Smooth muscle cell of the coronary artery (primary cell): ENCODE data around the gene LILRB2. TPM values are rescaled to one million over a fixed set of nuclear protein-coding genes. Genes with fewer than 3 reads are reported as not detected.

Source experiments
- total RNA-seq: library from RNA; depleted of rRNA; stranded (reverse); fragments of >200 nt; gene quantifications from 2 replicates; pipeline ENCODE4 v1.2.3, GENCODE V29; 2014; ENCODE audit warnings: low replicate concordance

LILRB2 gene
- not detected in 2 replicates for total RNA-seq

DNA sequence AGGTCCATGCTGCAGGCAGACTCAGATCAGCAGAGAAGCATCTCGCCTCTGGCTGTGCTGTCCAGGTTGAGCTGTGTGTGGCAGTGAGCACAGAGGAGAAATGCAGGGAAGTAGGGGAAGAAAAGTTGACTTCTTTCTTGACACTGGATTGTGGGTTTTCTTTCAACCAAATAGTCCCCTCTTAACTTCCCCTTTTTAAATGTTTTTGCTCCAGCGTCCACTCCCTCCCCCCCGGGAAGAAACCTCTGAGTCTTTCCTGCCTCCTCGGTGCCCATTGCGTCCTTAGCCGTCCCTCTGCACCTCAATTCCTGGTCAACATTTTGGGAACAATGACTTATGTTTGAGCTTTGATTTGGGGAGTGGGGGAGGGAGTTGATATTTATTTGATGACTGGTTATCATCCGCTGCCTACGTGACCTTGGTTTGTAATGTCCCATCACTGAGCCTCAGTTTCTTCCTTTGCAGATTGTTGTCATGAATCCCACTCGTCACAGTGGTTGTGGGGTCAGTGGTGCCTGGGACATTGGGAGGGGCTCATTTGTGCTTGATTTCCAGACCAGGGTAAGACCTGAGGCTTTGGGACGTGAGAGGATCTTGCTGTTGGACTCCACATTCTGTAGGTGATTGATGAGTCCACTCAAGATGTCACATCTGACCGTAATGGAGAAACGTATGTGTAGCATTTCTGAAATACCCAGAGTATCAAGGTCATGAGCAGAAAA, at the start of gene LILRB2:
Gene LILRB2, minus strand, starts transcription at position 104 of the 722 bp plus-strand sequence. CDS start 614 bp downstream, outside the sequence.

DNA sequence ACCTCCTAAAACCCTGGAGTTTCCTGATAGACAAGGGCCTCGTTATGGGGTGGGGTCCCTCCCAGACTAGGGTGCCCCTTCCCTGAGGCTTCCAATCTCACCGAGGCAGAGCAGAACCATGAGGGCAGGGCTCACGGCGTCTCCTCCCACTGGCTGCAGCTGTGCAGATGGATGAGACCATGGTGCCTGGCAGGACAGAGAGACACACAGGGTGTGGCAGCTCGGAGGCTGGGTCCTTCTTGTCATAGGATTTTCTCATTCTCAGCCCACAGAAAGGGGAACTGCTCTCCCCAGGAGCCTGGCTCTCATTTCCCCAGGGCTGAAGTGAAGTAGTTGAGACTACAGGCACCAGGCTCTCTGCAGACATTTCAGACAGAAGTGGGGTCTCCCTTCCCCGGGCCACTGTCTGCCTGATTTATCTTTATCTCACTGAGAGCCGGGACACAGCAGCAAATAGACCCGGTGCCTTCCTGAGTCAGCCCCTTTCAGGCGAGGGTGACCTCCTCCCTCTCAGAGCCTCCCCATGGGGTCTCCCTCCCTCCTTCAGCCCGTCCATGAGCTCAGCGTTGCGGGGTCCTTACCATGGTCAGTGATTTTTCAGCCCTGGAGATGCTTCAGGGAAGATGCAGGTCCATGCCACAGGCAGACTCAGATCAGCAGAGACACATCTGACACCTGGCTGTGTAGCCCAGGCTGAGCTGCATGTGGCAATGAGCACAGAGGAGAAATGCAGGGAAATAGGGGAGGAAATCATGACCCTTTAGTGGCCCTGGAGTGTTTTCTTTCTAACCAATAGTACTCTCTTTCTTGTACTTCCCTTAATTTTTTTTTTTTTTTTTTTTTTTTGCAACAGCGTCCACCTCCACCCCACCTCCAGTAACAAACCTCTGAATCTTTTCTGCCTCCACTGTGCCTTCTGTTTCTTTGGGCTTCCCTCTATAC, 31.8 kb upstream of the LILRB2 start, which contains the start of gene LILRA5:
Gene LILRA5, minus strand, starts transcription at position 731 of the 942 bp plus-strand sequence. Its CDS starts 147 bp downstream, at position 584.

DNA sequence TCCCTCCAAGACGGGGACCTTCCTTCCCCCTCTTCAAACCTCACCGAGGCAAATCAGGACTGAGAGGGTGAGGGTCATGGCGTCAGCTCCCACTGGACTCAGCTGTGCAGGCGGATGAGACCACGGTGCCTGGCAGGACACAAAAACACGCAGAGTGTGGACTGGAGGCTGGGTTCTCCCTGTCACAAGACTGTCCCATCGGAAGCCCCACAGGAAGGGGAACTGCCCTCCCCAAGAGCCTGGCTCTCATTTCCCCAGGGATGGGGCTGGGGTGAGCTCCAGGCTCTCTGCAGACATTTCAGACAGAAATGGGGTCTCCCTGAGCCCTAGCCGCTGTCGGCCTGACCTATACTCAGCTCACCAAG, 23.8 kb downstream of the LILRB2 start, which contains the start of gene LILRB5:
Gene LILRB5, minus strand, starts transcription at position 158 of the 365 bp plus-strand sequence. Its CDS starts 80 bp downstream, at position 78.

DNA sequence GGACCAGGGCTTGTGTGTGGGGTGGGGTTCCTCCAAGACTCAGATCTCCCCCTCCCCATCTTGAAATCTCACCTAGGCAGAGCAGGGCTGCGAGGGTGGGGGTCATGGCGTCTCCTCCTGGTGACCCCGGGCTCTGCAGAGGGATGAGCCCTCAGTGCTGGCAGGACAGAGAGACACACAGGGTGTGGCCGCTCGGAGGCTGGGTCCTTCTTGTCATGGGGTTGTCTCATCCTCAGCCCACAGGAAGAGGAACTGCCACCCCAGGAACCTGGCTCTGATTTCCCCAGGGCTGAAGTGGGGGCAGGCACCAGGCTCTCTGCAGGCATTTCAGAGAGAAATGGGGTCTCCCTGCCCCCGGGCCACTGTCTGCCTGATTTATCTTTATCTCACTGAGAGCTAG, 38.3 kb downstream of the LILRB2 start, which contains the start of gene LILRA6:
Gene LILRA6, minus strand, starts transcription at position 145 of the 400 bp plus-strand sequence.

Other genes with a start within 250 kb of the LILRB2 start
- not detected in 2 replicates for gene VSTM1, start 217.2 kb downstream of the LILRB2 start, total RNA-seq
- not detected in 2 replicates for gene TARM1, start 199.7 kb downstream of the LILRB2 start, total RNA-seq
- 0.12 and 1.2 TPM in 2 replicates for gene OSCAR, start 180.3 kb downstream of the LILRB2 start, total RNA-seq
- 19.7 and 24.4 TPM in 2 replicates for gene NDUFA3, start 178.3 kb downstream of the LILRB2 start, total RNA-seq
- 14.4 and 28.5 TPM in 2 replicates for gene TFPT, start 165.5 kb downstream of the LILRB2 start, total RNA-seq
- 62.4 and 62.5 TPM in 2 replicates for gene PRPF31, start 165.4 kb downstream of the LILRB2 start, total RNA-seq
- 9.1 and 10.5 TPM in 2 replicates for gene CNOT3, start 143.3 kb downstream of the LILRB2 start, total RNA-seq
- gene LENG1, start 121.4 kb downstream of the LILRB2 start, total RNA-seq, result 2.3 and 6.5 TPM in 2 replicates
- 0.15 TPM in 1 of 2 replicates, not detected in the other for gene TMC4, start 108.0 kb downstream of the LILRB2 start, total RNA-seq
- gene MBOAT7, start 91.5 kb downstream of the LILRB2 start, total RNA-seq, result 7.8 and 27.6 TPM in 2 replicates
- 14.4 and 56.0 TPM in 2 replicates for gene TSEN34, start 89.8 kb downstream of the LILRB2 start, total RNA-seq
- 975 and 2,995 TPM in 2 replicates for gene RPS9, start 80.3 kb downstream of the LILRB2 start, total RNA-seq
- gene LILRB3, start 58.1 kb downstream of the LILRB2 start, total RNA-seq, result not detected in 2 replicates
- gene LILRA6, start 38.3 kb downstream of the LILRB2 start, total RNA-seq, result not detected in 2 replicates
- not detected in 2 replicates for gene LILRB5, start 23.8 kb downstream of the LILRB2 start, total RNA-seq
- gene LILRA5, start 32.1 kb upstream of the LILRB2 start, total RNA-seq, result not detected in 2 replicates
- gene LILRA4, start 58.1 kb upstream of the LILRB2 start, total RNA-seq, result not detected in 2 replicates
- not detected in 2 replicates for gene LAIR1, start 83.8 kb upstream of the LILRB2 start, total RNA-seq
- not detected in 2 replicates for gene TTYH1, start 134.4 kb upstream of the LILRB2 start, total RNA-seq
- gene LENG8, start 168.1 kb upstream of the LILRB2 start, total RNA-seq, result 36.5 and 53.7 TPM in 2 replicates
- 5.4 and 14.1 TPM in 2 replicates for gene LENG9, start 182.7 kb upstream of the LILRB2 start, total RNA-seq
- 2.9 and 41.0 TPM in 2 replicates for gene CDC42EP5, start 192.2 kb upstream of the LILRB2 start, total RNA-seq
- not detected in 2 replicates for gene LAIR2, start 221.7 kb upstream of the LILRB2 start, total RNA-seq